Upper lobe of left lung (tissue), 4 donors: Measurements from ENCODE around the gene TMEM247.

ENCODE experiments used
- CTCF ChIP-seq, 6 experiments: fragments of 450-650 bp in 4 of 6; fragments of 200-600 bp in 2 of 6; sonication (generic) in 2 of 6; IDR thresholded peaks; one replicate each; pipeline ENCODE4 v1.5.1; 2016 to 2019; ENCODE audit warnings: antibody characterized with exemption in 6 of 6
- EP300 ChIP-seq, 4 donors: sonication (generic); formaldehyde crosslinking; IDR thresholded peaks; one replicate each; pipeline ENCODE4 v1.5.1; 2017; ENCODE audit warnings: antibody characterized with exemption in 4 of 4, control low read depth in 2 of 4
- POLR2A ChIP-seq, 4 donors: fragments of 450-650 bp; IDR thresholded peaks; one replicate each; pipeline ENCODE4 v1.5.1; 2016 to 2017; ENCODE audit warnings: antibody characterized with exemption in 4 of 4, mild to moderate bottlenecking in 2 of 4
- POLR2AphosphoS5 ChIP-seq, 2 donors: sonication (generic); formaldehyde crosslinking; IDR thresholded peaks; one replicate each; pipeline ENCODE4 v1.5.1; 2017; ENCODE audit warnings: antibody characterized with exemption in 2 of 2

GRCh38 chr2:46504221-46504620 is 24.9 kb downstream of the TMEM247 start:
- TF ChIP-seq CTCF (IDR thresholded peaks at IDR 0.05) (no peak), POLR2A (IDR thresholded peaks at IDR 0.05) (no peak), POLR2AphosphoS5 (IDR thresholded peaks at IDR 0.05) (no peak), EP300 (IDR thresholded peaks at IDR 0.05) (no peak)
